GM18505 (cell line): ENCODE measurements around the gene TLE1.

Experiments used
- ATAC-seq: cut with Tn5 transposase; IDR thresholded peaks from one replicate; pipeline ENCODE4 v1.9.1; 2021; ENCODE audit not compliant: unreplicated experiment
- POLR2A ChIP-seq: IDR thresholded peaks from 4 replicates; pipeline ENCODE4 v1.6.1; 2011; ENCODE audit warnings: borderline replicate concordance; ENCODE audit not compliant: insufficient read depth, insufficient read length; ENCODE audit errors: extremely low read depth

Gene TLE1

GRCh38 chr9:81565144-81565543 is 124.2 kb downstream of the TLE1 start:
- ATAC-seq = no peak
- TF ChIP-seq POLR2A = no peak

GRCh38 chr9:81564632-81565031 is 124.7 kb downstream of the TLE1 start:
- TF ChIP-seq POLR2A = no peak
- ATAC-seq = no peak

- ATAC-seq = no peak
These were observed 125.6 kb downstream of the TLE1 start for GRCh38 chr9:81563739-81564138.

GRCh38 chr9:81563020-81563407 is 126.3 kb downstream of the TLE1 start:
- TF ChIP-seq POLR2A = no peak
- ATAC-seq = no peak

More at GRCh38 chr9:81563739-81564138, 125.6 kb downstream of the TLE1 start:
- TF ChIP-seq POLR2A = no peak

- TF ChIP-seq POLR2A = no peak
- no peak for ATAC-seq
These were observed 126.9 kb downstream of the TLE1 start for GRCh38 chr9:81562231-81563019.

GRCh38 chr9:81560851-81561732 is 128.3 kb downstream of the TLE1 start:
- ATAC-seq = no peak
- TF ChIP-seq POLR2A = no peak

- no peak for TF ChIP-seq POLR2A
- no peak for ATAC-seq
These were observed 129.6 kb downstream of the TLE1 start for GRCh38 chr9:81559709-81560108.

GRCh38 chr9:81559197-81559596 is 130.2 kb downstream of the TLE1 start:
- no peak for ATAC-seq
- TF ChIP-seq POLR2A = no peak

- TF ChIP-seq POLR2A = no peak
These were observed 131.1 kb downstream of the TLE1 start for GRCh38 chr9:81558091-81558830.

GRCh38 chr9:81557452-81558090 is 131.8 kb downstream of the TLE1 start:
- TF ChIP-seq POLR2A = no peak

More at GRCh38 chr9:81558091-81558830, 131.1 kb downstream of the TLE1 start:
- no peak for ATAC-seq

GRCh38 chr9:81556923-81557322 is 132.4 kb downstream of the TLE1 start:
- ATAC-seq = no peak
- TF ChIP-seq POLR2A = no peak

More at GRCh38 chr9:81557452-81558090, 131.8 kb downstream of the TLE1 start:
- ATAC-seq = no peak

- no peak for TF ChIP-seq POLR2A
- no peak for ATAC-seq
These were observed 136.8 kb downstream of the TLE1 start for GRCh38 chr9:81552581-81552991.

- TF ChIP-seq POLR2A = no peak
- ATAC-seq = no peak
These were observed 139.2 kb downstream of the TLE1 start for GRCh38 chr9:81550207-81550583.
